ENCODE results near the gene LPXN. TPM values are rescaled to one million over a fixed set of nuclear protein-coding genes. Genes with fewer than 3 reads are reported as not detected.
A peak's percentile ranks its signal among the peaks of the same experiment; 100 is the strongest.

The LPXN gene
- 17.2 TPM for total RNA-seq

DNA sequence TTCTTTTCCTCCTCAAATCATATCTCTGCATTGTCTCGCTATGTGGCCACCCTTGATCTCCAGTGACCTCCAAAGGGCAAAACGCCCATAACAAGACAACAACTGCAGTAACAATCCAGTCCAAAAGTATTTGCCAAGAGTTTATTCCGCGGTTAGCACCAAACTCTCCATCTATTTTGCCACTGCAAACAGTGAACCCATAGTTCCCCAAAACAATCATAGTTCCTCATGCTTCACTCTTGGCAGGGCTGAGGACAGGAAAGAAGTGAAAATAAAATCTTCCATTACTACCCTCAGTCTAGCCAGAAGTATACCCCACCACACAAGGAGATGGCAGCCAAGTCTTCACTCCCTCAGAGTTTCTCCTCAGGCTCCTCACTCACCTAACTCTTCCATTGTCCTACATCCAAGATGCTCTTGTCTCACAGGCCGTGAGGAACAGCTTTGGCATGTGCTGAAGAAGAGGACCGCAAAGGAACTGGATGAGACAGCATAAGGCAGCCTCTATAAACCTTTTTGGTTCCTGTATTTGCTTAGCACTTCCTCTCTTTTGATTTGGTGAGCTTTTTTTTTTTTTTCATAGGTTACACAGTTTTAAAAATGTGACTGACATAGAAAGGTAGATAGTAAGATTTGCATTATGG is at the start of gene LPXN:
LPXN (minus strand) TSS at position 480 of the 644 bp plus-strand sequence; CDS start at position 396, 84 bp downstream.
- ATAC-seq: no peak
- intact Hi-C loops (cut with DNase I): no loop called here
- DNase-seq (ENCODE audit: low spot score): no peak

DNA sequence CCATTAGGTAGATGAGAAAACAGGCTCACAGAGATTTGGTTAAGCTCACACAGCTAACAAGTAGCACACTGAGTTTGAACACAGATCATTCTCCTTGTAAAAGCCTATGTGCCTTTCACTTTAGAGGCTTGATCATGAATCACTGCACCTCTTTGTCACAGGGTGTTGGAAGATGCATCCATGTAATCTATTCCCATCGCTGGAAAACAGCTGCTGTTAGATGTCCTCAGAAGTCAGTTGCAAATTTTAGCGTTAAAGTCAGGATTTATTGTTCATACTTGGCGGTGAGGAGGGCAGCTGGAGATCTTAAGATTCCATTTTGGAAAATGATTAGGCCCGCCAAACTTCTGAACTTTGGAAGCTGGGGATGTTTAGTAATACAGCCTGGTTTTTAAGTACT is 49.4 kb upstream of the LPXN start:
- intact Hi-C loops (cut with DNase I): no loop called here
- ATAC-seq: no peak
- no peak for DNase-seq (ENCODE audit: low spot score)

DNA sequence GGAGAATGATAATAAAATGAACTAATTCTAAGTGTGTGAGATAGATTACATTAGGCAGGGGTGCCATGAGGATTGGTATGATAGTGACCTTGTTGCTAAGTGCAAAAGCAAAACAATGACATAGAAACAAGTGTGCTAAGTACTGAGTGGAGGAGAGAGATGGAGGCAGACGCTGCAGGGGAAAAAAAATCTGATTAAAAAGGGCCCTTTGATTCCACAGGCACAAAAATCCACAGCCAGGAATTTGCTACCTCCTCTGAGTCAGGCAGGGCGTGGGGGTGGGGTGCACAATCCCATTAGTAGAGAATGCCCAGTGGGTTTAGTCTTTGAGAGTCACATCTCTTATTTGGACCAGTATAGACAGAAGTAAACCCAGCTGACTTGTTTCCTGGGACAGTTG is 46.7 kb upstream of the LPXN start, which contains the start of gene CNTF:
CNTF (plus strand) TSS at position 322 of the 400 bp plus-strand sequence. CDS start 88 bp downstream, outside the sequence.
- ATAC-seq (peak; percentile 49), DNase-seq (ENCODE audit: low spot score) (no peak)
- intact Hi-C loops (cut with DNase I): no loop called here

DNA sequence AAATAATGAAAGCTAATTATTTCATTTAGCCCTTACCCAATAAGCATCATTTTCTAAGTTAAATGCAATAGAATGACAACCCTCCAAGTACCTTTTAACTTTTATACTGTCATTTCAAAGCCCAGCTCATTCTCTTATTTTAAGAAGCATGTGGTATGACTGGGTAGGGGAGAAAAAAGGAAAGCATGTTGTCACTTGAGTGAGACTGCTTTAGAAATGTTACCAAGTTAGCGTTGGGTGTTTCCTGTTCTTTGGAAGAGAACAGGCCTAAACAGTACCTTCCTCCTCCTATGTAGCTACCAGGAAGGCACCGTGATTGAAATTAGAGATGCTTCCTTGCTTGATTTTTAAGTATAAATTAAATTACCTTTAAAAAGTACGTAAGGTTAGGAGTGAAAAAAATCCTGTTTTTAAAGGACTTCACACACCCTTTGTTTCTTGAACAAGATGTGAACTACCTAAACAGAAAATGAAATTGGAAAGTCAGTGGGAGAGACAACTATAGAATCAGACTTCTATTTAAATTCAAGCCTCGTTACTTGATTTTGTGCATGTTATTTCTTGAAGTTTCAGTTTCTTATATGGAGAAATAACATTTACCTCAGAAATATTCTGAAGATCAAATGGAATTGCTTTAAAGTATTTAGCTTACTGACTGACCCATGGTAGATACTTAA is 46.1 kb upstream of the LPXN start:
- no peak for ATAC-seq
- no peak for DNase-seq (ENCODE audit: low spot score)
- intact Hi-C loops (cut with DNase I): no loop called here

DNA sequence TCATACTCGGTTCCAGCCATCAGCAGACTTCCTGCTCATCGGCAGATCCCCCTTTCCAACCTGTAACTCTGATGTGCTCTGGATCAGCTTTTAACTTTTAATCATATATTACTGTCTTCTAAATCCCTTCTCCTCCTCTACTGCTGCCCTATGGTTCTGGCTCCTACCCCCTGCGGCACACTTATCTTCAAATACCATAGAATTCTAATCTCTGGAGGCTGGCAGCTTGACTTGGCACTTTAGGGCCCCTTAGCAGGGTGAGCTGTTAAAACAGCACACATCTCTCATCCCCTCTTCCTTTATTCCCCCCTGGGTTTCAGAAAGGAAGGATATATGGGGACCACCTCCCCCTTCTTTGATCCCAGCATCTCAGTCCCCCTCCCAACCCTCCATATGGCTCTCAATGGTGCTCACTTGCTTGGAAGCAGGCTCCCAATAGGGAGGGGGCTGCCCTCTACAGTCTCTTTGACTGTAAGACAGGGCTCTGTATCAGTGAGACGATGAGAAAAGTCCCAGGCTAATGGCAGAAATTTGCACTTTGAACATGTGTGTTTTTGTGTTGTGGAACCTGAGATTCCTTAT is 42.4 kb upstream of the LPXN start:
- ATAC-seq: peak; percentile 56
- no peak for DNase-seq (ENCODE audit: low spot score)
- intact Hi-C loops (cut with DNase I): no loop called here

DNA sequence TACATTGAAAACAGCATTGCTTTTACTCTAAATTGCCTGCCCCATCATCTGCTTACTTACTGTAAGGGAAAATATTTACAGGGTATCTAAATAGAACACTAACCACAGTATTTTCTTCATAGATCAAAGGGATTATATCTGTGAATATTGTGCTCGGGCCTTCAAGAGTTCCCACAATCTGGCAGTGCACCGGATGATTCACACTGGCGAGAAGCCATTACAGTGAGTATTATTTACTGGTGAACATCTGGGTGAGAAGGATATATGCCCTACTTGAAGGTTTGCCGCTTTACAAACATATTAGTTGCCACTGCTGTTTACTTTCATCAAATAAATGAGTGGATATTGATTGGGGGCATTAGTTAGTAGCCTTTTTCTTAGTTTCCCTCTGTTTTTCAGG is 40.9 kb upstream of the LPXN start:
- no peak for ATAC-seq
- intact Hi-C loops (cut with DNase I): no loop called here
- DNase-seq (ENCODE audit: low spot score): no peak

DNA sequence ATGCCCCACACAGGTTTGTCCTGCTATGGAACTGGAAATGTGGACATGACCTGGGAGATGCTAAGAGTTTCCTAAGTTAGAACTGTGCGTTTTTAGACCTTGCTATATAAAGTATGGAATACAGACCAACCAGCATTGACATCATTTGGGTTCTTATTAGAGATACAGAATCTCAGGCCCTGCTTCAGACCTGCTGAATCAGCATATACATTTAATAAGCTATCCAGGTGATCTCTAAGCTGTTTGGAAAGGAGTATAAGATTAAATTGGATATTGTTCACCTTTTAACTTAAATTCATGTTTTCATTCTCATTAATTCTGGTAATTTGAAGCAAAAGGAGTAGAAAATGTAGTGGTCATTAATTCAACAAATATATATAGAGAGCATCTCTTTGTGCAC is 39.9 kb upstream of the LPXN start:
- DNase-seq (ENCODE audit: low spot score) (no peak), ATAC-seq (no peak)
- intact Hi-C loops (cut with DNase I): no loop called here

DNA sequence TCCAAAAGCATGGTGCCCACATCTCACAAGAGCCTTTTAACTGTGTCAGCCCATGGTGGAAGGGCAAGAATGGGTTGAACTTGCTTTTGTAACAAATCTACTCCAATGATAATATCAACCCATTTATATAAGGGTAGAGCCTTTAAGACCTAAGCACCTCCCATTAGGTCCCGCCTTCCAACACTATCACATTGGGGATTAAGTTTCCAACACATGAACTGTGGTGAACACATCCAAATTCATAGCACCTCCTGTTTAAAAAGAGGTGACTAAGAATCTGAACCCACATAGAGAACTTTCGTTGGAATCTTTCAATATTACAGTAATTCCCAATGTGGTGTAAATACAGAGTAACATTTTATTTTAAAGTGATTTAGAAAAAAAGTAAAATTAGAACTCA is 37.6 kb upstream of the LPXN start:
- intact Hi-C loops (cut with DNase I): no loop called here
- no peak for ATAC-seq
- no peak for DNase-seq (ENCODE audit: low spot score)

DNA sequence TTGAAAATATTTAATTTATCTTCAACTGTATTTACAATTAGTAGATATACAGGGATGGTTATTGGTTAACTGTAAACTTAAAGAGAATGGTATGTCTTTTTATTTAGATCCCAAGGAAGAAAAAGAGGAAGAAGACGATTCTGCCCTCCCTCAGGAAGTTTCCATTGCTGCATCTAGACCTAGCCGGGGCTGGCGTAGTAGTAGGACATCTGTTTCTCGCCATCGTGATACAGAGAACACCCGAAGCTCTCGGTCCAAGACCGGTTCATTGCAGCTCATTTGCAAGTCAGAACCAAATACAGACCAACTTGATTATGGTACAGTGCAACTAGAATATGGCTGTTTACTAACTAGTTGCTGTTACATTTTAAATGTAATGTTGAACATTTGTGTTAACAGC is 34.1 kb upstream of the LPXN start:
- DNase-seq (ENCODE audit: low spot score) (no peak), ATAC-seq (no peak)
- intact Hi-C loops (cut with DNase I): no loop called here

DNA sequence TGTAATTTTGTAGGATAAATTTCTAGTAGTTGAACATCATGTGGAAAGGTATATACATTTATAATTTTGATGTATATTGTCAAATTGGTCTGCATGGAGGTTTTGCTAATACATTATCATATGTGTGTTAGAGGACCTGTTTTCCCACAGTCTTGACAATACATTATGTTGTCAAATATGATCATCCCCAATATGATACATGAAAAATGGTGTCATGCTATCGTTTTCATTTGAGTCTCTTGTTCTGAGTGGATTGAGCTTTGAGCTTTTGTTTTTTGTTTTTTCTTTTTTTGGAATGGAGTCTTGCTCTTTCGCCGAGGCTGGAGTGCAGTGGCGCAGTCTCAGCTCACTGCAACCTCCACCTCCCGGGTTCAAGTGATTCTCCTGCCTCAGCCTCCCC is 32.7 kb upstream of the LPXN start:
- ATAC-seq: no peak
- no peak for DNase-seq (ENCODE audit: low spot score)
- intact Hi-C loops (cut with DNase I): no loop called here

DNA sequence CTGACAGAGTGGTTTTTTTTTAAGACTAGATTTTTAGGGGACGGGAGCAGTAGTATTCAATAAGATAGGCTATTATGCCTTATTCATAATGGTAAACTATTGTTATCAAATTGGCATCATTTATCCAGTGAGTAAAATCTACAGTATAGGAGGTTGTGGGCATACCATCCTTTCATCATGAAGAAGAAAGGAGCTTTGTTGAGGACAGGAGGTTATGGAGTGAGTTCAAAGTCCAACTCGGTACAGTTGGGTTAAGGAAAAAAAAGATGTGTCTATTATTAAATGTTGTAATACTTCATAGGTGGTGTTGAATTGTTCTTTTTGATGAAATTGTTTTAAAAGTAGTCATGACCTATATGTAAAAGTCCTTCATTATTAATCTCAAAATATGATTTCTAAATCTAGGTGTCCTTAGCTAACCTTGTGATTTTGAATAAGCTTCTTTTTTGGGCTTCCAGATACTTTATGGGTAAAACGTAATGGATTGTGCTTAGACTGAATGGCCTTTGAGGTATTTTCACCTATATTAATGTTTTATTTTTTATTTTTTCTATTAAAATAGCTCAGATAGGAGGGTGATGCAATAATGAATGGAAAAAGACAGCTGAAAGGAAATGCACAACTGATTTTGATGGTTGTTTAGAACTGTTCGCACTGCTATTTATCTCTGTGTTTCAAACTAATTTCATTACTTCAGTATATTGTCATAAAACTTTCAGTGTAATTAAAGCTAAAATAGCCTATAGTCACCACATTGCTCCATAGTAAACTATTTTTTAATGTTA is 31.5 kb upstream of the LPXN start:
- DNase-seq (ENCODE audit: low spot score): no peak
- ATAC-seq: no peak
- intact Hi-C loops (cut with DNase I): no loop called here

DNA sequence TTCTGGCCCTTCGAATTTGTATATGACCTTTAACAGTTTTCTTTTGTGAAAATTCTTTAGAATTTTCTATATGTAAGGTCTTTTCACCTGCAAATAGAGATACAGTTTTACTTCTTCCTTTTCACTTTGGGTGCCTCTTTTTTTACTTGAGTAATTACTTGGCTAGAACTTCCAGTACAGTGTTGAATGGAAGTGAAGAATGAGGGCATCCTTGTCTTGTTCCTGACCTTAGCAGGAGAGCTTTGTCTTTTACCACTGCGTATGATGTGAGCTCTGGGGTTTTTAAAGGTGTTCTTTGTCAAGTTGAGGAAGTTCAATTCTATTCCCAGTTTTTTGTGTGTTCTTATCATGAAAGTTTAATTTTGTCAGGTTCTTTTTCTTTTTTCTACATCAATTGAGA is 24.9 kb upstream of the LPXN start:
- ATAC-seq (no peak), DNase-seq (ENCODE audit: low spot score) (no peak)
- intact Hi-C loops (cut with DNase I): no loop called here

DNA sequence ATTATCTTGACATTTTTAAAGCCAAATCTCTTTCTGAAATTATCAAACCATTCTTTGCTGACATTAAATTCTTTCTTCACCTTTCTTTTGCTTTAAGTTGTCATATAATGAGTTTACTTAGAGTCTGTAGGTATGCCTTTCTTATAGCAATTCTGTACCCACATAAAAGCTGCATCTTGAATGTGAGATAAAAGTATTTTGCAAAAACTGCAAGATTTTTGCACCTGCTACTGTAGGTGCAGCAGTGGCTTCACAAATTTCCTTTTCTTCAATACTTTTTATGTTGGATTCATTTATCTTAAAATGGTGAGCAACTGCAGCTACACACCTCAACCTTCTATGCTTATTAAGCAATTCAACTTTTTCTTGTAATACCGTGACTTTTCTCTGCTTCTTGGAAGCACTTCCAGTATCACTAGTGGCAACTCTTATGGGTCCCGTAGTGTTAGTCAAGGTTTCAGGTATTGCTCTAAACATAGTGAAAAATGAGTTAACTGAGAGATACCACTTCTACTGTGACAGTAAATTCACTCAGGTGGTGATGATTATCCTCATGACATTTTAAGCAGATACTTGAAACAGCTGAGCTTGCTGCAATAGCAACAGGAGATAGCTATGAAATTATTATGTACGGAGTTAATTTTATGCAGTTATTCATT is 22.0 kb upstream of the LPXN start:
- ATAC-seq (no peak), DNase-seq (ENCODE audit: low spot score) (no peak)
- intact Hi-C loops (cut with DNase I): no loop called here

DNA sequence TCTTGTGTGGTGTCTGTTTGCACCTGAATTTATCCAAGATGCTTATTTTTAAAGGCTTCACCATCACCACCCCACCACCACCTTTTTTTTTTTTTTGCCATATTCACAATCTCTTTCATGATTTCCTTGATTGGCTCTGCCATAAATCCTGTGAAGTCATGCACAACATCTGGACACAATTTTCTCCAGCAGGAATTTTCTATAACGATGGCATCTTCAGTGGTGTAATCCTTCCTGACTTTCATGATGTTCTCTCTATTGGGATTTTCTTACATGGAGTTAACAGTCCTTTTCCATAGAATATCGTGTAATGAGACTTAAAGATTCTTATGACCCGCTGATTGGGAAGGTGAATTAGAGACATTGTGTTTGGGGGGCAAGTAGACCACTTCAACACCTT is 21.0 kb upstream of the LPXN start:
- DNase-seq (ENCODE audit: low spot score): no peak
- intact Hi-C loops (cut with DNase I): no loop called here
- ATAC-seq: no peak

DNA sequence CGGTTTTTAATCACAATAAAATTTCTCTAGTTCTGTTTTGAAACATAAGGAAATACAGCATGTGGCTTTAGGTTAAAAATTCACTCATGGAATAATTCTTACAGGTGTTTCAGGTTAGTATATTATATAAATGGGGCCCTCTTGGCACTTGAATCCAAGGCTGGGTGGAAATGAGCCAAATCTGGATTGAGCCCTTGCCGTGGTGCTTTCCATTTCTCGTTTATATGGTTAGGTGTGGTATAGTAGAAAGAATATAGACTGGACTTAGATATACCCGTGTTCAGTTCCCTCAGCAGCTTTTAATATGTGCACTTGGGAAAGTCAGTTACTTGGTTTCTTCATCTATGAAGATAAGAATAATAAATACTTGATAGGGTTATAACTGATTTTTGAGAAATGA is 19.2 kb upstream of the LPXN start:
- no peak for DNase-seq (ENCODE audit: low spot score)
- ATAC-seq: no peak
- intact Hi-C loops (cut with DNase I): no loop called here

DNA sequence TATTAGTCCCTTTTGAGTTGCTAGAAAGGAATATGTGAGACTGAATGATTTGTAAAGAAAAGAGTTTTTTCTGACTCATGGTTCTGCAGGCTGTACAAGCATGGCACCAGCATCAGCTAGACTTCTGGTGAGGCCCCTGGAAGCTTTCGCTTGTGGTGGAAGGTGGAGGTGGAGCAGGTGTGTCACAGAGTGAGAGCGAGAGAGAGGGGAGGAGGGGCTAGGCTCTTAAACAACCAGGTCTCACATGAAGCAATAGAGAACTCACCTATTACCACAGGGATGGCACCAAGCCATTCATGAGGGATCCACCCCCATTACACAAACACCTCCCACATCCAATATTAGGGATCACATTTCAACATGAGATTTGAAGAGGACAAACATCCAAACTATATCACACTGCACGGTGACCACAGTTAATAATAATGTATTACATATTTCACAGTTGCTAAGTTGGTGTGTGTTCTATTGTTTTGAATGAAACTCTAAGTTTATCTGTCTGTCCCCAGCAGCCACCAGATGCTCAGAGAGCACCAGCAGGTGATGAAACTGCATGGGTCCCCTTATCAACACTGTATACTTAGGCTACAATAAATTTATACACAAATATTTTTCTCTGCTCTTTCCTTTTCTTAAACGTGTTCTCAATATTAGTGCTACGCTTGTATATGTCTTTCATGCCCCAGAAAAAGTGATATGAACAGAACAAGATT is 17.3 kb upstream of the LPXN start:
- no peak for ATAC-seq
- DNase-seq (ENCODE audit: low spot score): no peak
- intact Hi-C loops (cut with DNase I): no loop called here

DNA sequence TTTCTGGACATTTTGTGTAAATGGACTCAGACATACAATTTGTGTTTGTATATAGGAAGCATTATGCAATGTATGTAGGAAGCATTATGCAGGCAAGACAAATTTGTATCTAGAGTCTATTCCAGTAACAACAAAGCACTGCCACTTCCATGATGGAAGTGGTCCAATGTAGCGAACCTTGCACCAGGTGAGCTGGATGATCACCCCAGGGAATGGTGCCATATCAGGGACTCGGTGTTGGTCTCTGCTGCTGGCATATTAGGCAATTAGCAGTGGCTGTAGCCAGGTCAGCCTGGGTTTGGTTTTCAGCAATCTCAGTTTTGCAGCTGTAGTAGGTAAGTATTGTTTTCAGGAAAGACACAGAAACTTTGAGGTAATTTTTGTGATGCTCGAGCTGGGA is 16.0 kb upstream of the LPXN start:
- intact Hi-C loops (cut with DNase I): no loop called here
- ATAC-seq (no peak), DNase-seq (ENCODE audit: low spot score) (no peak)

DNA sequence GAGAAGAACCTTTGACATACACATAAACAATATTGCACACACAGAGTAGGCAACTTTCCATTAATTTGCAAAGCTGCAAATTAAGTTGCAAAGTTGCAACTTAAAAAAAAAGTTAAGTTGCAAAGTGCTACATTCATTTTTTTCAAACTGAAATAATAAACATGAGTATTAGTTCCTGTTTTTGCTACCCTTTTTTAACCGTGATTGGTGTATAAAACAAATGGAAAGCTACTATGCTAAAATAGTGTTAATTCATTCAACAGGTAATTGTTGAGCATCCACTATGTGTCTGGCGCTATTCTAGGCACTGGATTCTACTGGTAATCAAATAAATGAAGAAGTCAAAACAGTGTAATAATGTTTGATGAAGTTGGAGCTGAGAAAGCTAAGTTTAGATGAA is 11.3 kb upstream of the LPXN start:
- ATAC-seq (no peak), DNase-seq (ENCODE audit: low spot score) (no peak)
- intact Hi-C loops (cut with DNase I): no loop called here

DNA sequence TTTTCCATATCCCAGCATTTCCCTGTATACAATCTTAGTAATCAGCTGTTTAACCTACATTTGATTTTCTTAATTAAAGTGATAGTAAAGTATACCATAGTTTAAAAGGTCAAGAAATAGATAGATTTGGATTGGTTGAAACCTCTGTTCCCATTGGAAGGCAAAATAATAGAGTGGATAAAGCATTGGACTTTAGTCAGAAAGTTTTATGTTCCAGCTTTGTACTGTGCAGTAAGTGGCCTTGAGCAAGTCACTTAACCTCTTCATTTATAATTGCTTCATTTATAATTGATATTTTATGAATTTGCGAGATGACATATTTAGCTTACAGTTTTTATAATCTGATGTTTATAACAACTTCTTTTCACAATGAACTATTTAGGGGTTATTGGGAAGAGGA is 6.8 kb upstream of the LPXN start:
- DNase-seq (ENCODE audit: low spot score) (no peak), ATAC-seq (no peak)
- intact Hi-C loops (cut with DNase I): no loop called here

Measured in sciatic nerve (tissue), 2 donors.